Measurements from ENCODE around the gene SSNA1. TPM values are rescaled to one million over a fixed set of nuclear protein-coding genes. Genes with fewer than 3 reads are reported as not detected.
A peak's percentile ranks its signal among the peaks of the same experiment; 100 is the strongest.

Gene SSNA1
- 52.5 and 59.7 TPM in 2 replicates for total RNA-seq

GRCh38 chr9:137188490-137189296 is at the start of gene SSNA1, which contains the start of gene ANAPC2:
Gene SSNA1 (plus strand): TSS chr9:137188676. CDS start chr9:137188727, 51 bp downstream.
Gene ANAPC2 (minus strand): TSS chr9:137188560. CDS start chr9:137188532, 28 bp downstream.
- Histone ChIP-seq H3K27ac (ENCODE audit: low read depth, low read length) (peak within 1 kb of the TSS; percentile 88), H3K4me1 (ENCODE audit: insufficient read depth, low read length) (peaks cover 23% of the 10 kb centered on the region), H4K20me1 (ENCODE audit: insufficient read depth, low read length) (peaks cover 32% of the 10 kb centered on the region), H3K9me3 (ENCODE audit: low read depth, low read length) (no peaks in the 10 kb centered on the region), H3K4me2 (ENCODE audit: insufficient read depth, low read length) (peak within 1 kb of the TSS; percentile 93), H2AFZ (ENCODE audit: low read length) (peak within 1 kb of the TSS; percentile 94), H3K4me3 (ENCODE audit: insufficient read depth, low read length) (peak within 1 kb of the TSS; percentile 97), H3K27me3 (ENCODE audit: insufficient read depth, low read length) (no peaks in the 10 kb centered on the region), H3K36me3 (ENCODE audit: insufficient read depth, low read length) (peaks cover 24% of the 10 kb centered on the region), H3K79me2 (ENCODE audit: insufficient read depth, low read length) (peaks cover 71% of the 10 kb centered on the region)
- TF ChIP-seq CTCF (IDR thresholded peaks at IDR 0.05; ENCODE audit: extremely low read depth, low read depth, low read length), result peak; percentile 46
- DNase-seq (ENCODE audit: insufficient read length, low spot score, missing footprints), result peak; percentile 100

- Histone ChIP-seq H3K4me3 (ENCODE audit: insufficient read depth, low read length) (no peak within 1 kb of the TSS), H3K4me2 (ENCODE audit: insufficient read depth, low read length) (no peak within 1 kb of the TSS), H3K27ac (ENCODE audit: low read depth, low read length) (no peak within 1 kb of the TSS), H4K20me1 (ENCODE audit: insufficient read depth, low read length) (no peaks in the 10 kb centered on the region), H3K27me3 (ENCODE audit: insufficient read depth, low read length) (peaks cover 48% of the 10 kb centered on the region), H3K36me3 (ENCODE audit: insufficient read depth, low read length) (no peaks in the 10 kb centered on the region), H3K9me3 (ENCODE audit: low read depth, low read length) (no peaks in the 10 kb centered on the region), H2AFZ (ENCODE audit: low read length) (no peak within 1 kb of the TSS), H3K79me2 (ENCODE audit: insufficient read depth, low read length) (no peaks in the 10 kb centered on the region), H3K4me1 (ENCODE audit: insufficient read depth, low read length) (no peaks in the 10 kb centered on the region)
- DNase-seq (ENCODE audit: insufficient read length, low spot score, missing footprints), result peak; percentile 95
- TF ChIP-seq CTCF (IDR thresholded peaks at IDR 0.05; ENCODE audit: extremely low read depth, low read depth, low read length), result no peak
Observed at GRCh38 chr9:137138722-137139467, 49.6 kb upstream of the SSNA1 start, which contains the start of gene GRIN1. Gene GRIN1 (plus strand): TSS chr9:137139154. CDS start chr9:137139487, 333 bp downstream.

GRCh38 chr9:137139468-137140150 is 48.9 kb upstream of the SSNA1 start:
- peaks cover 48% of the 10 kb centered on the region for H3K27me3 ChIP-seq (ENCODE audit: insufficient read depth, low read length)
- peak; percentile 77 for DNase-seq (ENCODE audit: insufficient read length, low spot score, missing footprints)
- H3K36me3 ChIP-seq (ENCODE audit: insufficient read depth, low read length), result no peaks in the 10 kb centered on the region
- H3K4me1 ChIP-seq (ENCODE audit: insufficient read depth, low read length), result no peaks in the 10 kb centered on the region
- no peaks in the 10 kb centered on the region for H3K9me3 ChIP-seq (ENCODE audit: low read depth, low read length)
- no peaks in the 10 kb centered on the region for H4K20me1 ChIP-seq (ENCODE audit: insufficient read depth, low read length)
- H3K27ac ChIP-seq (ENCODE audit: low read depth, low read length), result no peak overlapping the region
- H3K79me2 ChIP-seq (ENCODE audit: insufficient read depth, low read length), result no peaks in the 10 kb centered on the region
- TF ChIP-seq CTCF (IDR thresholded peaks at IDR 0.05; ENCODE audit: extremely low read depth, low read depth, low read length), result no peak
- no peak overlapping the region for H2AFZ ChIP-seq (ENCODE audit: low read length)
- H3K4me2 ChIP-seq (ENCODE audit: insufficient read depth, low read length), result no peak overlapping the region
- H3K4me3 ChIP-seq (ENCODE audit: insufficient read depth, low read length), result no peak overlapping the region
